Measurements from ENCODE around the gene MRS2.
"Not testable (repeated sequence)": the region's sequence is repeated elsewhere in the genome, so short reads cannot be mapped to it uniquely, and the experiment has no call there.

The MRS2 gene

DNA sequence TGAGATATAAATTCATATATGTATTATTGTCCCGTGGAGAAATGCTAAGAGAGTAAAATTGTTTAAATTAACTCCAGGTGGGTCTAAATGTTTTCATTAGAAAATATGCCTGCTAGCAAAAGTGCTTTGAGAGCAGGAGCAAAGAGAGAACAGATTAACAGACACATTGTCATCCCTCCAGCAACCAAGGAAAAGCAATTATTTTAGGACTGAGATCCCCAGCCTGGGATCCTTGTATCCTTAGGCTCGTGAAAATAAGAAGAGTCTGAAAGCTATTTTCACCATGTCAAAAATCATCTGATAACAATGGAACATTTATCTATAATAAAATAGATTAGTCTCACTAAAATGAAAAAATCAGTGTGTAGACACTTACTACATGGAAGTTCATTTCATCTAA lies 11.5 kb upstream of the MRS2 start:
- DNase-seq (ENCODE audit: low read depth): no peak

DNA sequence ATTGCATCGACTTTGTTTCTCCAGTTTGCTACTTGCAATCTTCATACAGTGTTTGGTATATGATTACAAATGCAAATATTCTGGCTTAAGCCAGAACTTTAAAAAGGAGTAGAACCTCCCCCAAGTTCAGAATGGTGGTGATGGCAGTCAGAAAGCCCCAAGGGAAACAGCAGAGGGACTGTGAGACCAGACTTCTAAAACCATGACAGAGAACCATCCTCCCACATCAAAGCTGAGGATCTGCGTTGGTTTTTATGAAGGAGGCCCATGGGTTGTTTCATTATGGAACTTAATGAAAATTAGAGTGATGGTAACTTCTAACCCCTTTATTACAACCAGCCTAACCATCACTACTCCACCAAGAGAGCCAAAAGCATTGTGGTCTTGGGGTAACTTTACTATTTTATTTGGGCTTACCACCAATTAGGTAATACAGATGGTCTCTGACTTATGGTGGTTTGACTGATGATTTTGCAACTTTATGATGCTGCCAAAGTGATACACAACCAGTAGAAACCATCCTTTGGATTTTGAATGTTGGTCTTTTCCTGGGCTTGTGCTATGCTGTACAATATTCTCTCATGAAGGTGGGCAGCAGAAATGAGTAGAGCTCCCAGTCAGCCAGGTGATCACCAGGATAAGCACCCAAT lies 10.9 kb upstream of the MRS2 start:
- DNase-seq (ENCODE audit: low read depth): no peak

DNA sequence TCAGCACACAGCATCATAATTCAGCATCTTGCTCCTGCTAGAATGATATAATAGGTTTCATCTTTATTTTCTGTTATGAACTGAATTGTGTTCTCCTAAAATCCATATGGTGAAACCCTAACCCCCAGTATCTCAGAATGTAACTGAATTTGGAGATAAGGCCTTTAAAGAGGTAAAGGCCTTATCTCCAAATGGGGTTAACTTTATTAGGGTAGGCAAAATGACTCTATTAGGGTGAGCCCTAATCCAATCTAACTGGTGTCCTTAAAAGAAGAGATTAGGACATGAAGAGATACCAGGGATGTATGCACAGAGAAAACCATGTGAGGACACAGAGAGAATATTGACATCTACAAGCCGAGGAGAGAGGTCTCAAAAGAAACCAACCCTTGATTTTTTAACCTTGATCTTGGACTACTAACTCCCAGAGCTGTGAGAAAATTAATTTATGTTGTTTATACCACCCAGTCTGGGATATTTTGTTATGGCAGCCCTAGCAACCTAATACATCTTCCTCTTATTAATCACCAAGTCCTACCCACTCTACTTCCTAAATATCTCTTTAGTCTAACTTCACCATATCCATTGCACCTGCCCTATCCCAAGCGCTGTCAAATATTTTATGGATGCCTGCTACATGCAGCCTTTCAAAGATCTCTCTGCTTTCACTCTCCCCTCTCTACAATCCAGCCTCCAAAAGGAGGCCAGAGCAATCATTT lies 8.5 kb upstream of the MRS2 start:
- no peak for DNase-seq (ENCODE audit: low read depth)

DNA sequence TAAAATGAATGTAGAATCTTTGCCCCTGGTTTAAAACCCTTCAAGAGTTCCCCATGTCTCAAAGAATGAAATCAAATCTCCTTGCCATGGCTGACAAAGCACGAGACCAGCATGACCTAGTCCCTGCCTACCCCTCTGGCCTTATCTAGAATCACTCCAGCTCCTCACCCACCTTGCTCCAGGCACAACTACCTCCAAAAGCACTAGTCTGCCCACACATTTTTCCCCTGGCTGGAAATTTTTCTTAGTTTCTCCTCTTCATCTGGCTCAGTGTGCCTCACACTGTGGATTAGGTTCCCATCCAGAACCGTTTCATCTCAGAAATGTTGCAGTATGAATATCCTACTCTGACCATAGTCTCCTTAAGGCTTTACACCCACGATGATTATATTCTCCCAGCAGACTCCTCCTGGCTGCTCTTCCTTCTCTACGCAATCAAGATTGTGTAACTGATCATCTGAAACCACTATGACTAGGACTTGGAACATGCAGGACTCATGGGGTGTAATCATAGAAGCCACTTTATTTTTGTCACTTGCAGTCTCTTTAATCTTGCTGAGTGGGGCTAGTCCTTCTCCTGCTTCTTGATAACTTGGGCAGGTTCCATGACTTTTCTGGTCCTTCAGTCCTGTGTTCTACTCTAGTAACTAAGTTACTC lies 7.8 kb upstream of the MRS2 start:
- no peak for DNase-seq (ENCODE audit: low read depth)

DNA sequence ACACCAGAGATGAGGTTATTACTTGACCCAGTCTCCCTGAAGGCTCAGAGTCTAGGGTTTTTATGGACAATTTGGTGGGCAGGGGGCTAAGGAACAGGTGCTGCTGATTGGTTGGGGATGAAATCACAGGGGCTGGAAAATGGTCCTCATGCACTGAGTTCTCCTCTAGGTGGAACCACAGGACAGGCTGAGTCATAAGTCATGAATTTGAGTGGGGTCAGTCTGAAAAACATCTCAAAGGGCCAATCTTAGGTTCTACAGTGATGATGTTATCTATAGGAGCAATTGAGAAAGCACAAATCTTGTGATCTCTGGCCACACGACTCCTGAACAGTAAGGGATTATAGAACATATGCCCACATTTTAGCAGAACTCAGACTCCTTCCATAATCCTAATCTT lies 5.9 kb upstream of the MRS2 start:
- no peak for DNase-seq (ENCODE audit: low read depth)

DNA sequence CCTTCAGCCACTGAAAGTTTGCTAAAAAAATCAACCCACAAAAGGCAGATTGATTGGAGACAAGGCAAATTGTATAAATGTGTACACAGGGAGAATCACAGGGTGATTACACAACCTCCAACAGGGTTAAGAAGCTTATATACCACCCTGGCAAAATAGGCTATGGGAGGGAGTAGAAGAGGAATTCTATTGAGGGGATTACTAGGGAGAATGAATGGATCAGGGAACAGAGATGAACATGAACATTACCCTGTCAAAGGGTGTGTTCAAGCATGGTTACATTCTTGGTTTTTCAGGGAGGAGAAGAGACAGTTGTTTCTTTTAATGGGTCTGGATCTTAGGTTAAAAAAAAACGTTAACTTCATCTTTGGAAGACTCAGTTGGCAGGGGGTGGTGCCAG lies 5.1 kb upstream of the MRS2 start:
- DNase-seq (ENCODE audit: low read depth): no peak

DNA sequence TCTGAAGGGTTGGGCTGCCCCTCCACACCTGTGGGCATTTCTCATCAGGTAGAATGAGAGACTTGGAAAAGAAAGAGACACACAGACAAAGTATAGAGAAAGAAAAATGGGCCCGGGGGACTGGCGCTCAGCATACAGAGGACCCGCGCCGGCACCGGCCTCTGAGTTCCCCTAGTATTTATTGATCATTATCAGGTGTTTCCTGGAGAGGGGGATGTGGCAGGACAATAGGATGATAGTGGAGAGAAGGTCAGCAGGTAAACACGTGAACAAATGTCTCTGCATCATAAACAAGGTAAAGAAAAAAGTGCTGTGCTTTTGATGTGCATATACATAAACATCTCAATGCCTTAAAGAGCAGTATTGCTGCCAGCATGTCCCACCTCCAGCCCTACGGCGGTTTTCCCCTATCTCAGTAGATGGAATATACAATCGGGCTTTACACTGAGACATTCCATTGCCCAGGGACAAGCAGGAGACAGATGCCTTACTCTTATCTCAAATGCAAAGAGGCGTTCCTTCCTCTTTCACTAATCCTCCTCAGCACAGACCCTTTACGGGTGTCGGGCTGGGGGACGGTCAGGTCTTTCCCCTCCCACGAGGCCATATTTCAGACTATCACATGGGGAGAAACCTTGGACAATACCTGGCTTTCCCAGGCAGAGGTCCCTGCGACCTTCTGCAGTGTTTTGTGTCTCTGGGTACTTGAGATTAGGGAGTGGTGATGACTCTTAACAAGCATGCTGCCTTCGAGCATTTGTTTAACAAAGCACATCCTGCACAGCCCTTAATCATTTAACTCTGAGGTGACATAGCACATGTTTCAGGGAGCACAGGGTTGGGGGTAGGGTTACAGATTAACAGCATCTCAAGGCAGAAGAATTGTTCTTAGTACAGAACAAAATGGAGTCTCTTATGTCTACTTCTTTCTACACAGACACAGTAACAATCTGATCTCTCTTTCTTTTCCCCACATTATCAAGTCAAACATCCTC lies 2.4 kb upstream of the MRS2 start:
- not testable (repeated sequence) for DNase-seq (ENCODE audit: low read depth)

DNA sequence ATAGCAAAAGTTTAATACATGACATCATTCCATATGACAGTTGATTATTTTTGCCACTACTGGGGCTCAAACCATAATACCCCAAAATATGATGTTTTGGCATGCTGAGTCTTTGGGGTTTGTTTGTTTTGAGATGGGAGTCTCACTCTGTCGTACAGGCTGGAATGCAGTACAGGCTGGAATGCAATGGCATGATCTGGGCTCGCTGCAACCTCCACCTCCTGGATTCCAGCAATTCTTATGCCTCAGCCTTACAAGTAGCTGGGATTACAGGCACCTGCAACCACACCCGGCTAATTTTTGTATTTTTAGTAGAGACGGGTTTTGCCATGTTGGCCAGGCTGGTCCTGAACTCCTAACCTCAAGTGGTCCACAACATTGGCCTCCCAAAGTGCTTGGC lies 1.3 kb upstream of the MRS2 start:
- no peak for DNase-seq (ENCODE audit: low read depth)

DNA sequence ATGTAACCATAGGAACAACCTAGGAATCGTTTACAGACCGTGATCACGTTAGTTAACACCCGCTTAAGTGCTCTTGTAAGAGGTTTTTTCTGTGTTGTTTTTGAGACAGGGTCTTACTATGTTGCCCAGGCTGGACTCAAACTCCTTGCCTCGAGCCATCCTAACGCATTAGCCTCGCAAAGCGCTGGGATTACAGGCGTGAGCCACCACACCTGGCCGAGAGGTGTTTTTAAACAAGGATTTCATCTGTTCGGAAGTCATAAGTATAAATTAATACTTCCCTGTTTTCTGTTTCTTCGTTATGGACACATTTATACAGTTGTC lies 727 bp downstream of the MRS2 start:
- no peak for DNase-seq (ENCODE audit: low read depth)

DNA sequence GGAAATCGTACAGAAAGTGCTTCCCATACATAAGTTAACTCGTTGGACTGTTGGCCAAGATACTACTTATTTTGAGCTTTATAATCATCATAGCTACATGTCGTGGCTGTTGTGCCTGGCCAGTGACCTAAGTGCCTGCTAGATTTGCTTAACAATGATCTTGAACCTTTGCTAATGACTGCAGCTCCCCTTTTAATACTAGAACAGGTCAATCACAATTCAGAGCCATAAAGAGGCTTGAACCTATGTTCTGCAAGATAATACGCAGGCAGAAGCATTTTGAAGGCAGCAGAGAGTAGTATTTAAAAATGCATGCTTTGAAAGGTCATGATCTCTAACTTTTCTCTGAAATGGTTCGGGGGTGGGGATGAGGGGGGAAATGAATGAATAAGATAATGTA lies 2.5 kb downstream of the MRS2 start:
- no peak for DNase-seq (ENCODE audit: low read depth)

DNA sequence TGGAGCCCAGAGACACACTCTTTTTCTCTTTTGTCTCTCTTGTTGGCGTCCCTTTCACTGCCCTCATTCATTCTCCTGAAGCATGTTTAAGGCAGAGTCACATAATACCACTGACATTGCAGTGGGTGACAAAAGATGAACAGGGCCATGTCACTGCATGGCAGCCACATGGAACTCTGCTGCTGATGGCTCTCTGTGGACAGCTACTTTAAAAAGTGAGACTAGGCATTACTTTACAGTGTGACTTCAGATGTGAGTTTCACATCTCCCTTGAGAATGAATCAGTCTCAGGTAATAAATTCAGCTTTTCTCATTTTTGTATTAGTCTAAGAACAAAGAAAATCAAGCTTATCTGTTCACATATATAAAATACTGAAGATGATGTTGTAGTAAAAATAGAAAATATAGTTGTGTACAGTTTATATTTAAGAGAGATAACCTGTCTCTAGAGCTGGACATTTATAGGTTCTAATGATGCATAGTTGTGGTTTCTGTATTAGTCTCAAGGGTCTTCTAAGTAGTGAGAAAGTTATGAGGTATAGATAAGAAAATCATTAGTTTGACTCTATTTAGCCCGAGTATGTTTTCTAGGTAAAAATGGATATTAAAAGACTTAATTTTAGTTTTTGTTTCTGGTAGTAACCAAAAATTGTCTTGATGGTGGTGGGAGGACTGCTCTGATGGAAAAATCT lies 6.1 kb downstream of the MRS2 start:
- DNase-seq (ENCODE audit: low read depth): no peak

DNA sequence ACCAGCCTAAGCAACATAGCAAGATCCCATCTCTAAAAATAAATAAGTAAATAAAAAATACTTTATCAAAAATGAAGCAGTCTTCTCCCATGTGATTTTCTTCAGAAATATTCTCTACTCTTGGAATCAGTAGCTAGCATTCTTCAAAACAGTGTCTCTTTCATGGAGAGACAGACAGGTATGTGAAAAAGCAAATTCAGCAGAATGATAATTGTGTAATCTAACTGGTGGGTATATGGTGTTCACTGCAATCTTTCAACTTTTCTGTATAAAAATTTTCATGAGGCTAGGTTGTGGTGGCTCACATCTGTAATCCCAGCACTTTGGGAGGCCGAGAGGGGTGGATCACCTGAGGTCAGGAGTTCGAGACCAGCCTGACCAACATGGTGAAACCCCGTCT lies 7.9 kb downstream of the MRS2 start:
- no peak for DNase-seq (ENCODE audit: low read depth)

DNA sequence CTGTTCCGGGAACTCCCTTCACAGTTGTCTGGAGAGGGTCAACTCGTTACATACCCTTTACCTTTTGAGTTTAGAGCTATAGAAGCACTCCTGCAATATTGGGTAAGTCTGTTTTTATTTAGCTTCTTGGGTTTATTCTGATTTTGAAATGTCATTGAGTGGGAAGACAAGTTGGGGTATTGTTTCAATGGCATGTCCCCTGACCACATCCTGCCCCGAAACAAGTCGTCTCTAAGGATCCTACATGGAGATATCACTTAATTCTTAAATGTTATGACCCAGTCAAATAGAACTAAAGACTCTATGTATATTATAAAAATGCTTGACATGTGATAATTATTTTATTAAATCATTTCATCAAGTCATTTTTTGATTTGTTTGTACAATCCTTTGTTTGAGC lies 9.6 kb downstream of the MRS2 start:
- DNase-seq (ENCODE audit: low read depth): no peak

DNA sequence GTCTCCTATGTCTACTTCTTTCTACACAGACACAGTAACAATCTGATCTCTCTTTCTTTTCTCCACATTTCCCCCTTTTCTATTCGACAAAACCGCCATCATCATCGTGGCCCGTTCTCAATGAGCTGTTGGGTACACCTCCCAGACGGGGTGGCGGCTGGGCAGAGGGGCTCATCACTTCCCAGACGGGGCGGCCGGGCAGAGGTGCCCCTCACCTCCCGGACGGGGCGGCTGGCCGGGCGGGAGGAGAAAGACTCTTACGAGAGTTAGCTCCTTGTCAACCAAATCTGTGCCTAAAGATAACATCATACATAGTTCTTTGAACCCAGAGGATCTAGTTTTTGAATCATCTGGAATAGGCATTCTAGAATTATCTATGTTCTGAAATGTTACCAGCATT lies 11.8 kb downstream of the MRS2 start:
- DNase-seq (ENCODE audit: low read depth): not testable (repeated sequence)

DNA sequence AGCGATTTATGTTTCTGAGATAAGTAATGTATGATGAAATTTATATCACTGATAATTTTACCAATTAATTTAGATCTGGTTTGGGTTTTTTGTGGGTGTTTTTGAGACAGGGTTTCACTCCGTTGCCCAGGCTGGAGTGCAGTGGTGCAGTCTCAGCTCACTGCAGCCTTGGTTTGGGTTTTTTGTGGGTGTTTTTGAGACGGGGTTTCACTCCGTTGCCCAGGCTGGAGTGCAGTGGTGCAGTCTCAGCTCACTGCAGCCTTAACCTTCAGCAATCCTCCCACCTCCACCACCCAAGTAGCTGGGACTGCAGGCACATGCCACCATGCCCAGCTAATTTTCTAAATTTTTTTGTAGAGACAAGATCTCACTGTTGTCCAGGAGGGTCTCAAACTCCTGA lies 13.0 kb downstream of the MRS2 start:
- no peak for DNase-seq (ENCODE audit: low read depth)

DNA sequence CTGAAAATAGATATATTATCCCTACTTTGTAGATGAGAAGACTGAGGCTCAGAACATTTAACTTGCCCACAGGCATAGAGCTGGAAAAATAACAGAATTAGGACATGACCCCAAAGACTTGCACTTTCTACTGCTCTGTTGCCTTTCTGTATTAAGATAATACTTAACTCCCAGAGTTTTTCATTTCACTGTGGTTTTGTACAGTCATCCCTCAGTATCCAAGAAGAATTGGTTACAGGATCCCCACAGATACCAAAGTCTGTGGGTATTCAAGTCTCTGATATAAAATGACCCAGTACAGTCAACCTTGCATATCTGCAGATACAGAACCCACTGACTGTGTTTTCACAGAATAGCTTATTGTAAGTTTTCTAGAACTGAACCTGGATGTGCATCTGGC lies 16.8 kb downstream of the MRS2 start:
- no peak for DNase-seq (ENCODE audit: low read depth)

DNA sequence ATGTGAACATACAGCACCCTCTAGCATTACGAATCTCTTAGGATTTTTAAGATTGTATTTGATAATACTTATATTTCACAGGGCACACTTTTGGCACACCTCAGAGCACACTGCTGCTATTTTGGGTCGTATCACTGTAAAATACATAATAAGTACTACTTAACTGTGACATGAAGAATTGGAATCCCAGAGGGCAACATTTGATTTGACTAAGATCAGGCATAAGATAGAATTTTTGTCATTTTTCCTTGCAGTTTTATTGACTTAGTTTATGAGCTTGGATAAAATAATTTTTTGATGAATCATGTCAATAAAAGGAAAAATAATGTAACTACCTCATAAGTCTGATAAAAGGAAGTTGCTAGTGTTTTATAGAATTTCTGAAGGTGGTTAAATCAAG lies 22.4 kb downstream of the MRS2 start:
- no peak for DNase-seq (ENCODE audit: low read depth)

DNA sequence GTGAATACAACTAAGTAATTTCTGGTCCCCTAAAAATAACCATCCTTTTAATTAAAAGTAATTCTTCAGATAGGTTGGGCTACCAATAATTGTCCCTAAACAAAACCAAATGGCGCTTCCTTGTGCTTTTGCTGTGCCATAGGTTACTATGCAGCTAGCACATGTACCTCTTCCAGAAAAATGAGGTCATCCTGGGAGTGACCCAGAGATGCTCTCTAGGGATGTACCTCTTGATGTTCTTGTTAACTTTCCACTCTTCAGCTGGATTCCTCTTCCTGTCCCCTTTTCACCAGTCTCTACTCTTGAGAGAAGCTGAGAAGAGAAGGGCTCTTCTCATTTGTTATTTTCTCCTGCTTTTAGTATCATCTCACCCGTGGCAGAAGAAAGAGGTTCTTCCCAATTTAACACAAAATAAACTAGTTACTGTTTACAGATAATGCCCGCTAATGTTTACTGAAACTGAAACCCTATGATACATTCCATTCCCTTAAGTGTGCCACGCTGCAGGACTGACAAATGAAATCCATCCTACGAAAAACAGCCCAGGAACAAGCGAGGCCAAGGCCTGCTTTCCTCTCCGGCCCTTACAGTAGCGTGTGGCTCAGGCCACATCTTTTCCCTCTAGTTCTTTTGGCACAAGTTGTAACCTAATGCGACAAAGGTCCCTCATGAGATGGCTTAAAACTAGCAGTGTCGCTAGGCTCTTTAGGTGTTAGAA lies 24.2 kb downstream of the MRS2 start:
- no peak for DNase-seq (ENCODE audit: low read depth)

DNA sequence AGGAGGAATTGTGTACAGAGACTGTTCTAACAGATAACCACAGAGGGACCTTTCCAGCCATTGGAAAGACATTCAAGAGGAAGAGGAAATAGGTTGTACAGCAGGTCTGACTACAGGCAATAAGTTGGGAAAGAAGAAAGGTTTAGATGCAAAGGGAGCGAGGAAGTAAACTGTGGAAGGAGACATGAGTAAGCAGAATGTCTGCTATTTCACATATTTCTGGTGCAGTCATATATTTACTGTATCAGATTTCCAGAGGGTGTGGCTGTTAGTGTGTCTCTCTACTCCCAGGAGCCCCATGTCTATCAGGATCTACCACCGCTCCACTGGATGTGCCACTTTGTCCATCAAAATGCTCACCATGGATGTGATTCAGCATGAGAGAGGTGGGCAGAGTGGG lies 25.9 kb downstream of the MRS2 start:
- DNase-seq (ENCODE audit: low read depth): no peak

DNA sequence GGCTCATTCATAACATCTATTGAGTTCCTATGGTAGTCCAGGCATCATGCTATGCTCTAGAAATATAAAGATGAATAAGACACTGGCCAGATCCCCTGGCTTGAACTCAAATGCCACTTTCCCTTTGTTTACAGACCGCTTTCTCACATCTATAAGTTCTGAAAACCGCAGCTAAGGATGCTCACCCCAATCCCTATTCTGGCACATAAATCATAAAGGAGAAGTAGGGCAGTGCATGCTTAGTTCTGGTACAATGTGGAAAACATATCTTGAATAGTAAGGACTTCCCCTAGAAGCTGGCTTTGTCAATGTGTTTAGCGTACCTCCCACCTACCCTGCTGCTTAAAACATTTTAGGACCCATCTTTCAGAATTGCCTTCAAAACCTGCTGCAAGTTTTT lies 26.4 kb downstream of the MRS2 start:
- DNase-seq (ENCODE audit: low read depth): no peak

DNA sequence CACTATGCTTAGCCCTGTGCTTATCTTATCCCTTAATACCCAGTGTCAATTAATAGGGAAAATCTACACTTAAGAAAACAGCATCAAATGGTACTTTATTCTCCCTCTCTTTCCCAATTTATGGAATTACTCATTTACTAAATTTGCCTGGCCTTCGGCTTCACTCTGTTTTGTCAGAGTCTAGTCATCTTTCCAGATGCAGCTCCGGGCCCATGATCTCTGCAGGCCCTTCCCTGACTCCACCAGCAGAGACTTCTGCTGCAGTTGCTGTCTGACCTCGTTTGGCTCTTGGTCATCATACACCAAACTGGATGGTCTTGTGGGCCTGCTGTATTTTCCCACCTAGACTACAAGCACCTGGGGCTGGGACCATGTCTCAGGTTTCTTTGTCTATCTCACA lies 27.4 kb downstream of the MRS2 start:
- DNase-seq (ENCODE audit: low read depth): no peak
